Limb (tissue), 2 donors: ENCODE data around the gene LZTS2.

Experiments used
- DNase-seq, 2 donors: peaks; one replicate each; pipeline ENCODE4 v3.0.0-alpha.2; 2016; ENCODE audit errors: extremely low spot score in 2 of 2

Gene LZTS2

GRCh38 chr10:100997360-100998182, 2.0 kb upstream of the LZTS2 start:
- no peak for DNase-seq

- DNase-seq = peak; percentile 88 to 93
These were observed 1.2 kb upstream of the LZTS2 start for GRCh38 chr10:100998183-100998990.

DNA sequence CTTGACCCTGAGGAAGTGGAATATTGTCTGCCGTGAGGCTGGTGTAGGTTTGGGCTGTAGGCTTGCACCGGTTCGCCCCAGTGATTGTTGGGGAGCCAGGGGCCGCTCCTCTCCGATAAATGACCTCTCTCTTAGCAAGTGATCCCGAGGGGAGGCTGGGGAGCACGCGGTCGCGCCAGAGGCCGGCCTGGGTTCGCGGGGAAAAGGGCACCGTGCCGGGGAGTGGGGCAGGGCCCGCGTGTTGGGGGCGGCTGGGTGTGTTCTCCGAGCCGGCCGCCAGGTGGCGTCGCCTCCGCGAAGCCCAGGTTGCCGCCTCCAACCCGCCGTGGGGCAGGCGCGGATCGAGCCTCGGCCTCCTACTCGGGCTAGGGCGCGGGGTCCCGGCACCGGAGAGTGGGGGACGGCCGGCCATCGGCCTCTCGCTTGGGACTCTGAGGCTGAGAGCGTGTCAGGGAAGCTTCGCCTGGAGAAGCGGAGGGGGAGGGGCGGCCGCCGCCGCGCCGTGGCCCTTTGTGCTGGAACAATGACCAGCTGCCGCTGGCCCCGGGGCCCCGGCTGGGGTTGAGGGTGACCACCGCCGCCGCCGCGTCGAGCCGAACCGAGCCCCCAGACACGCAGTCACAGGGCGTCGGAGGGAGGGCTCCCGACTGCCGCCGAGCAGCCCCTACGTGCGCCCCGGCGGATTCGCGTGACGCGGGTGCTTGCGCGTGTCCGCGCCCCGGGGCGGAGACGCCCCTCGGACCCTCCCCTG, 442 bp upstream of the LZTS2 start:
- DNase-seq = peak; percentile 75 to 91

- peak; percentile 13 to 70 for DNase-seq
These were observed 713 bp downstream of the LZTS2 start for GRCh38 chr10:101000127-101000914.

DNA sequence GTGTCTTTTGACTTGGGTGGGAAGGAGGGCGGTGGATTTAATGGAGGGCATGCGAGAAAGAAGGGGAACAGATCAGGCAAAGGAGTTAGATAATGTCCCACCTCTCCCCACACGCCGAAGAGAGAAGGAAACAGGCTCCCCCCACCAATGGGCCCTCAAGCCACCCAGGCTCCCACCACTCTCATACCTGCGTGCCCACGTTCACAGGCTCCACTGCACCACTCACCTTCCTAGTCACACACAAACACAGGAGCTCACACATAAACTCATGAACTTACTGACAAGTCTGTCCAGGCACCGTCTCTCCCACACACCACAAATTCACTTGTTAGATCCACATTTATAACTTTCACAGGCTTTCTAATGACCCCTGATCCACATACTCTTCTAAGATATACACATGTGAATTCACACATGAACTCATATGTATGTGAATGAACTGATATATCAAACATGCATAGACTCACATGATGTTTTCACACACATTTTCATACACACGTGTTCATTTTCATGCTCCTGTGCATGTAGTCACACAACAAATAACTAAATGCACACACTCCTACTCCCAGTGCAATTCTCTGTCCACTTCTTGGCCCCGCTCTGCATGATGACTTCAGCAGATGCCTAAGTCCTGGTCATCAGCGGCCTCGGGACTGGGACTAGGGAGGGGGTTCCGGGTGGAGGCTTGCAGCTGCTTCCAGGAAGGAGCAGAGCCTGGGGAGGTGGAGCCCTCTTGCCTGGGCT, 1.5 kb downstream of the LZTS2 start:
- peak; percentile 71 to 74 for DNase-seq

DNA sequence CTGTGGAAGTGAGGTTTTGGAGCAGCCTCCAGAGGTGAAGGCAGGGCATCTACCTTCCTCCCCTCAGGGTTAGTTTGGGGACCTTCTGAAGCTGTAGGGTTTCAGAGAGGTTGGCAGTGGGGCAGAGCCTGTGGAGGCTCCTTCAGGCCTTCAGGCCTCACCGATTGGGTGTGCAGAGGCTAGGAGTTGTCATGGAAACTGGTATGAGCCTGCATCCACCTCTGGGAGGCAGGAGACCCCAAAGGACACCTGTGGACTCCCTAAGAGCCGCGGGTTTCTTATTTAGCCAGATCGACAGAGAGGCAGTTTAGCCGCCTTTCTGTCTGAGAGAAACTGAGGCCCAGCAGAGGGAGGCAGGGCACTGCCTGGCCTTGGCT, 2.0 kb downstream of the LZTS2 start:
- DNase-seq = no peak

DNA sequence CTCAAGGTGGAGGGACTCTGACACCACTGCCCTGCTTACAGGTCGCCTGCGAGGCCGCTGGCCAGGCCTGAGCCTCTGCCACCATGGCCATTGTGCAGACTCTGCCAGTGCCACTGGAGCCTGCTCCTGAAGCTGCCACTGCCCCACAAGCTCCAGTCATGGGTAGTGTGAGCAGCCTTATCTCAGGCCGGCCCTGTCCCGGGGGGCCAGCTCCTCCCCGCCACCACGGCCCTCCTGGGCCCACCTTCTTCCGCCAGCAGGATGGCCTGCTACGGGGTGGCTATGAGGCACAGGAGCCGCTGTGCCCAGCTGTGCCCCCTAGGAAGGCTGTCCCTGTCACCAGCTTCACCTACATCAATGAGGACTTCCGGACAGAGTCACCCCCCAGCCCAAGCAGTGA, 2.8 kb downstream of the LZTS2 start:
- no peak for DNase-seq

DNA sequence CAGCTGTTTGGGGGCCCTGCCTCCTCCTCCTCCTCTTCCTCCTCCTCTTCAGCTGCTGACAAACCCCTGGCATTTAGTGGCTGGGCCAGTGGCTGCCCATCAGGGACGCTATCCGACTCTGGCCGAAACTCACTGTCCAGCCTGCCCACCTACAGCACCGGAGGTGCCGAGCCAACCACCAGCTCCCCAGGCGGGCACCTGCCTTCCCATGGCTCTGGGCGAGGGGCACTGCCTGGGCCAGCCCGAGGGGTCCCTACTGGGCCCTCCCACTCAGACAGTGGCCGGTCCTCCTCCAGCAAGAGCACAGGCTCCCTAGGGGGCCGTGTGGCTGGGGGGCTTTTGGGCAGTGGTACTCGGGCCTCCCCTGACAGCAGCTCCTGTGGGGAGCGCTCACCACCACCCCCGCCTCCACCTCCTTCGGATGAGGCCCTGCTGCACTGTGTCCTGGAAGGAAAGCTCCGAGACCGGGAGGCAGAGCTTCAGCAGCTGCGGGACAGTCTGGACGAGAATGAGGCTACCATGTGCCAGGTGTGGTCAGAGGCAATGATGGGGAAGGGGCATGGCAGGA, 4.1 kb downstream of the LZTS2 start:
- no peak for DNase-seq

DNA sequence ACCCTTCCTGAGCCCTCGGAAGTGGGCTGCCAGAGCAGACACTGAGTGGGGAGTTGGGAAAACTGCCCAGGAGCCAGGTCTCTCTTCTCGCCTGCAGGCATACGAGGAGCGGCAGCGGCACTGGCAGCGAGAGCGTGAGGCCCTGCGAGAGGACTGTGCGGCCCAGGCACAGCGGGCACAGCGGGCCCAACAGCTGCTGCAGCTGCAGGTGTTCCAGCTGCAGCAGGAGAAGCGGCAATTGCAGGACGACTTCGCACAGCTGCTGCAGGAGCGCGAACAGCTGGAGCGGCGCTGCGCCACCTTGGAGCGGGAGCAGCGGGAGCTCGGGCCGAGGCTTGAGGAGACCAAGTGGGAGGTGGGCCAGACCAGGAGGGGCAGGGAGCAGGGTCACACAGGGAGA, 5.8 kb downstream of the LZTS2 start:
- no peak for DNase-seq

GRCh38 chr10:101005869-101006567, 6.4 kb downstream of the LZTS2 start:
- DNase-seq = no peak

- peak in 1 of 2 donors; percentile 57 for DNase-seq
These were observed 7.0 kb downstream of the LZTS2 start for GRCh38 chr10:101006593-101007098.

- peak; percentile 34 to 51 for DNase-seq
These were observed 7.6 kb downstream of the LZTS2 start for GRCh38 chr10:101007099-101007711.

DNA sequence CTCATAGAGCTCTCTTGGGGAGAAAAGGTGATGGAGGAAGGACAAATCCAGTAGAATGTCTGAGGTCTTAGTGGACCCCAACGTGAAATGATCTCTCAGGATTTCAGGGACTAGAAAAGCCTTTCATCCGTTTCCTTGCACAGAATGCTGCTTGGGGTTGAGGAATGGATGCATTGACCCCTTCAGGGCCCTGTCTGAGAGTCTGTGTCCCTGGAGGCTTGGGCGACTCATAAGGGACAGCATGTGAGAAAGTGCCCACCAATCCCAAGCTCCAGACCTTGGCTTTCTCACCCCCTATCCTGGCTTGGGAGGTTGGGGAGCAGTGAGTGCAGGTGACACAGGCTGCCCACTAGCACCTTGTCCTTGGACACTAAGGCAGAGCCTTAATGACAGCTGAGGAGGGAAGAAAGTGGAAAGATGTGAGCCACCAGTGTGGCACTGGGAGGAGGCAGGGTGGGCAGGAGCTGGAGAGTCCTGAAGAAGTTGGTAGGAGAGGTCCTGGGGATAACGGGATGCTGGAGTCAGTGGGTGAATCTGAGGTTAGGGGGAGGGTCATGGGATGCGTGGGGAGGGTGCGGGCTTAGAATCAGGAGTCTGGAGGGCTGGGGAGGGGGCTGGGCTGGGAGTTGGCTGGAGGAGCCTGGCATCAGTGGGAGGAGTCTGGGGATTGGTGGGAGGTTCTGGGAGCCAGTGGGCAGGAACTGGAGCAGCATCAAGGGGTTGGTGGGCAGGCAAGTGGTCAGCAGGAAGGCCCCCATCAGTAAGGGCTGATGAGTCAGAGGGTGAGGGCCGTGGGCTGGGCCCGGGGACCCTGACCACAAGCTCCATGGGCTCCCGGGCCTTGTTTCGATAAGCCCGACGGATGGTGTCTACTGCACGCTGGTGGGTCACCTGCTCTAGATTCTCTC, 8.6 kb downstream of the LZTS2 start:
- DNase-seq = no peak

DNA sequence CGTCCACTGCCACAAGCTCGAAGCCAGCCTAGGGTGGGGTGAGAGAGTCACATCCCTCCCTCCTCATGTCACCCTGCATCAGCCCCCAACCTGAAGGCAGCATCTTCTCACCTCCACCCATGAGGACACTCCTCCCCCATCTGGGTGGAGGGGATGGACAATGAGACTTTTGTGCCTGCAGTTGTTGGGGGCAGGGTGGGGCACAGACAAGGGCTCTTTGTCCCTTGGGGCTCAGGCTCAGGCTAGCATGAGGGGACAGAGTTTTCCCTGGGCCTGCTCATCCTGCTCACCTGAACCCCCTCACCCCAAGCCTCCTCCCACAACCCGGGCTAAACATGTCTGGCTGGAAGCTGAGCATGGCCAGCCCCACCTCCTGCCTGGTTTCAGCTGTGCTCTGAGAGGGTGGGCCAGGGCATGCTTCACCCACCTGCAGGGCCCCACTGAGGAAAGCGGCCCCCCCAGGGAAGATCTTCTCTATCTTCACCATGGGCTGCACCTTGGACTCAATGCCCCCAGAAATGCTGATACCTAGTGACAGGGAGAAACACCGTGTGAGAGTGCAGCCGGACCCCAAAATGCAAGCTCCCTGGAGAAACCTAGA, 9.3 kb downstream of the LZTS2 start:
- DNase-seq = no peak

GRCh38 chr10:101010329-101010728, 10.7 kb downstream of the LZTS2 start:
- DNase-seq = no peak

DNA sequence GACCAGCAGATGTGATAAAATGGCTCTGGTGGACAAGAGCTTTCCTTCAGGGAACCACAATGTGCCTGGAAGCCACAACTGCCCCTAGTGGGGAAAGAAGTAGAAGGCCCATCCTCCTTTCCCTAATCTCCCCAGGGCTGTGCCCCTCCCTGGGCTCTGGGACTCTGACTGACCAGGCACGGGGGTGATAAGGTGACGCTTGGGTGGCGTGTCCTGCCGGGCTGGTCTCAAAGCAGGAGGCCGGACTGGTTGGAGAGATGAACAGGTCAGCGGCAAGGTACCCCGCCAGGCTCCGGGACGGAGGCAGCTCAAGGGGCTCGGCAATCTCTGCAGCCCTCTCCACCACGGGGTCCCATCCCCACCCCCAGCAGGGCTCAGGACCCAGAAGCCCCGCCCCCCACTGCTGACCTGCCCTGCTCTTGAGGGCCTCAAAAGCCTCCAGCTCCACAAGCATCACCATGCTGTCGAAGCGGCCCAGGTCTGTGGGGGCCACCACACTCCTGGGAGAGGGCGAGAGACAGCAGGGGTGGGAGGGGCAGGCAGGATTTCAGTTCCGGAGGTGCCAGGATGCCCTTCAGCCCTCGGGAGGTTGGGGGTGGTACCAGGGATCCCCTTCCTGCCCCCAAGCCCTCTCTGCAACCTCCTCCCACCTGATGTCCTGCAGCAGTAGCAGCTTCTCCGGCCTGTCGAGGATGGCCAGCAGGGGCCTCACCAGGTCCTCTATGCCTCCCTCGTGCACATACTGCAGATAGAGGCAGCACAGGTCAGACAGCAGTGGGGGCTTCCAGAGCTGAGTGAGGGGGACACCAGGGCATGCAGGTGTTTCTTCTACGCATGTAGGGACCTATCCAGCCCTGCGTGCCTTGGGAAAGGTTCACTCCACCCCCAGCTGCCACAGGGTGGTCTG, 12.2 kb downstream of the LZTS2 start:
- no peak for DNase-seq
